T47D (cell line): Measurements from ENCODE around the gene CLDN22.
"Not testable (repeated sequence)": the region's sequence is repeated elsewhere in the genome, so short reads cannot be mapped to it uniquely, and the experiment has no call there.

Experiments used
- DNase-seq, 2 experiments: peaks; one replicate each; pipeline versions ENCODE4 v3.0.0 to v3.0.0-alpha.2; 2011 to 2012; ENCODE audit warnings: low read depth in 1 of 2, low spot score in 1 of 2
- JUND ChIP-seq: IDR thresholded peaks from 2 replicates; pipeline ENCODE4 v1.6.1; 2012; ENCODE audit warnings: low read depth
- in situ Hi-C: cut with HindIII; loops from 2 replicates; pipeline ENCODE4 v1.10.0; 2016; ENCODE audit warnings: low sequenced_read_pairs, low pct_unique_long_range_greater_than_20kb

Gene CLDN22

DNA sequence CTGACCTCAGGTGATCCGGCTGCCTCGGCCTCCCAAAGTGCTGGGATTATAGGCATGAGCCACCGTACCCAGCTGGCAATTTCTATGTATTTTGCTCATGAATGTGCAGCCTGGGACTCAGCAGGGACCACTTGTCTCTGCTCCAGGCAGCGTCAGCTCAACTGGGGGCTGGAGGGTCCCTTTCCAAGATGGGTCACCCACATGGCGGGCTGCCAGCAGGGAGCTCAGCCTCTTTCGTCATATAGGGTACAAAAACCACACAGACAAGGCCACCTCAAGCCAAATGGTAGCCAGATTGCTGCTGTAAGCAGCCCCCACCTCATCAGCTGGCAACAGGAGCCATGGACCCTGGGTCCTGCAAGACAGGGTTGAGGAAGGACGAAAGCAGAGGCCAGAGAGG is 4.5 kb upstream of the CLDN22 start:
- in situ Hi-C loops, result no loop called here
- no peak for TF ChIP-seq JUND
- no peak for DNase-seq

DNA sequence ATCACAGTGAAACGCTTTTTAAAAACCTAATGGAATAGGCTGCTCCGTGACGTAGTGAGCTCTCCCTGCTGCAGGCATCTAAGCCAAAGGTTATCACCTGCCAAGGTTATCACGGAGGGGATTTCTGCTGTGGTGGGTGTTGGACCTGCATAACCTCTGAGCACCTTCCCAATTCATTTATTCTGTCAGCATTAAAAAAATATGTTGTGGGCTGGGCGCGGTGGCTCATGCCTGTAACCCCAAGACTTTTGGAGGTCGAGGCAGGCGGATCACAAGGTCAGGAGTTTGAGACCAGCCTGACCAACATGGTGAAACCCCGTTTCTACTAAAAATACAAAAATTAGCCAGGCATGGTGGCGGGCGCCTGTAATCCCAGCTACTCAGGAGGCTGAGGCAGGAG is 4.0 kb upstream of the CLDN22 start:
- DNase-seq, in situ Hi-C loops: not testable (repeated sequence)

DNA sequence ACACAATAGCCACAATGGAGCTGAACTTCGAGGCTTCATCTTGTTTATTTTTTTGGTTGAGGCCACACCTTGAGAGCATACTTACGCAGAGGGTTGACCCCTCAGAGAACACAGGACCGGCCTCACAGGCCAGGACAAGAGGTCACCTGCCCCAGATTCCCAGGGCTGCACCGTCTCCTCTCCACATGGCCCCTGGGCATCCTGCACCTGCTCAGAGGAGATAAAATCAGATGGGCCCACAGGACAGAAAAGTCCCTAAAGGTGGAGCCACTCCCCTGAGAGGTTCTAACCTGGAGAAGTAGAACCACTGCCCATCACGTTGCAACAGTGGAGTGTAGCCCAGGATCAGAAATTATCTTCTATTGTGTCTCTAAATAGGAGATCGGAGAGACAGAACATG is 3.2 kb upstream of the CLDN22 start:
- DNase-seq, result peak in 1 of 2 experiments; percentile 13
- in situ Hi-C loops, result no loop called here
- no peak for TF ChIP-seq JUND

DNA sequence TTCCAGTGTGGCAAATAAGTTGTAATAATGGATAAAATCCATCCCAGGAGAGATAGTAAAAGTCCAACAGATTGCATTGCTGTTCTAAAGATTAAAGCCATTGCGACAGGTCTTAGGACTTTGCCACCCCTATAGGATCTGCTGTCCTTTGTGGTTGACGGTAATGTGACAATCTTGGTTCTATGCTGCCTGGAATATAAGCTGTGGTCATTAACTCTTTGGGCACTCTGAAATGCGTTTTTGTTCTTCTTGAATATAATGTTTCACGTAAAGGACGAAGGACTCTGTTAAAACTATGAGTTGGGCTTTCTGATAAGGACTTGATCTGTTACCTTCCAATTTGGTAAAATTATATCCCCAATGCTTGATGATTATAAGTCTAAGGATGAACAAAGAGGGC is 2.2 kb upstream of the CLDN22 start, which contains the start of gene CLDN24:
Gene CLDN24, minus strand, starts transcription at position 101 of the 400 bp plus-strand sequence. Its CDS starts 0 bp downstream, at position 101.
- DNase-seq, result no peak
- no peak for TF ChIP-seq JUND
- in situ Hi-C loops, result no loop called here

DNA sequence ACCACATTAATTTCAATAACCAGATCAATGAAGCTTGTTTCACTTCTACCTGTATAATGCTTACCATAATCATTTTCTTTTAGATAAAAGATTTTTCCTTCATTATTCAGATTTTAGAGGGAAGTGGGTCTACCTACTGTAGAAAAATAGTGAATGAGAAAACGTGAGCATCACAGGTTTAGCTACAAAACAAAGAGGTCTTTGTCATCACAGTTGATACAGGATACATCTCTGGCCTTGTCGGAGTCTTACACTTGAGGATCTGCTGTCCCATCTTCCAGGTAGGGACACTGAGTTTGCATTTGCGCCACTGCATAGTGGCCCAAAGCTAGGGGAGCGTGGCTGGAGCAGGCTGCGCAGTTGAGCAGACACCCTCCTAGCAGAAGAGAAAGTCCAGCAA is 1.4 kb upstream of the CLDN22 start:
- no peak for DNase-seq
- in situ Hi-C loops, result no loop called here
- no peak for TF ChIP-seq JUND

DNA sequence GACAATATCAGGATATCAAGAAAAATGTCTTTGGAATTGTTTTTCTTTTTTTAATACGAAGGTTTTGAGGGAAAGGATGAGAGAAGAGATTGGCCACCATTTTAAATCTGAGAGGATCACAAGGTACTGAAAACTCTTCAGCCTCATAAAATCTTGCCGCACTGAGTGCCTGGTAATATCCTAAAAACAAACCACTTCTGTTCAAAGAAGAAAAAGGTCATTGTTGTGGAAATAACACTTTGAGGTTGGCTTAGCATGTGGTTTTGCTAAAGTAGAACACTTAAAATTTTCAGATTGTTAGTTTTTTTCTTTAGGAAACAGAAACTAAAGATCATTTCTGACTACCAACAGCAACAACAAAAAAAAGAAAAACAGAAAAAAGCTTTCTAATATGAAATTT is 1.0 kb upstream of the CLDN22 start:
- DNase-seq, result no peak
- in situ Hi-C loops, result no loop called here
- TF ChIP-seq JUND, result no peak

DNA sequence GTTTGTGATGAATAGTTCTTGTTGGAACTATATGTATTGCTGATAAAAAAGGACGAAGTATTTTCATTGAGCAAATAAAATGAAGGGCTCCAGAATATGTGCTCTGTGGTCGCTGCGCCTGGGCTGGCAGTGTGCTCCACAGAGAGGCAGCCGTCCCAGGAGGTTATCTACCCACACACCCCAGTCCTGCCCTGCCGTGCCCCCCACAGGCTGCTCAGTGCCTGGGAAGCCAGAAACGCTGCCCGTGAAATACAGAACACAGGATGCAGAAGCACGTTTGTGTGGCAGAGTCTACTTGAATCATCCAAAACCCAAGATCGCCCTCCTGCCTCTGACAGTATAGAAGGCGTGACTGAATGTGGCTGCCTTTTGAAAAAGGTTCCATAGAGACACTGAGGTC is 1.4 kb downstream of the CLDN22 start:
- in situ Hi-C loops, result no loop called here
- TF ChIP-seq JUND, result no peak
- no peak for DNase-seq

DNA sequence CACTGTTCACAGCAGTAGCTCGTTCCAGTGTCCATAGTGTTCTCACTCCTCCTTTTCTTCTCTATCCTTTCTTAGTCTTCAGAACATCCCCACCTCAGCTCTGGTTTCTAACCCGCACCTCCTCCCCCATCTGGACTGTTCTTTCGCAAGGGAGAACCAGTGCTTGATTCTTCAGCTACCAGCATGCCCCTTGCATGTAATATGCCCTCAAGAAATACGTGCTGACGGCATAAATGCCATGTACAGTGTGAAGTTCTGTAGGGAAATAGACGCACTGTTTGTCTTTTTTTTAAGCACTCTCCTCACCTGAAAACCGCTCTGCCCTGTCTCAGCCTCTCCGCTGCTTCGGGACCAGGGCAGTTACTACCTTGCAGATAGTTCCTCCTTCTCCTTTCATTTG is 5.3 kb downstream of the CLDN22 start:
- TF ChIP-seq JUND, result no peak
- in situ Hi-C loops, result no loop called here
- no peak for DNase-seq

DNA sequence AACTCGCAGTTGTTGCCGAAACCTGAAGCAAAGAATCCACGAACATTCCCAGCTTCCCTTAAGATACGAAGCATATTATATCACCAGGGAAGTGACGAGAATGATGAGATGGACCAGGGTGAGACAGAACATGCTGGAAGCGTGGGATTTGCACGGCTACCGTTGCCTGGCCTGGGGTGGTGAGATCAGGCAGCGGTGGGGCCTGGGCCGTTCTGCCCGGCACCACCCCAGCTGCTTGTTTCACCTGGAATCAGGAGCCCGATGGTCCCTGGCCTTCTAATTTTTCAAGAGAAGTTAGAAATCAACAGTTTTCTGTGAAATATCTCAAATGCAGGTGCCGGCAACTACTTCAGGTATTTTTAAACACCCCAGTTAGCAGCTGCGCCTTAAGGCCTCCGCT is 5.7 kb downstream of the CLDN22 start:
- in situ Hi-C loops, result no loop called here
- TF ChIP-seq JUND, result no peak
- no peak for DNase-seq

DNA sequence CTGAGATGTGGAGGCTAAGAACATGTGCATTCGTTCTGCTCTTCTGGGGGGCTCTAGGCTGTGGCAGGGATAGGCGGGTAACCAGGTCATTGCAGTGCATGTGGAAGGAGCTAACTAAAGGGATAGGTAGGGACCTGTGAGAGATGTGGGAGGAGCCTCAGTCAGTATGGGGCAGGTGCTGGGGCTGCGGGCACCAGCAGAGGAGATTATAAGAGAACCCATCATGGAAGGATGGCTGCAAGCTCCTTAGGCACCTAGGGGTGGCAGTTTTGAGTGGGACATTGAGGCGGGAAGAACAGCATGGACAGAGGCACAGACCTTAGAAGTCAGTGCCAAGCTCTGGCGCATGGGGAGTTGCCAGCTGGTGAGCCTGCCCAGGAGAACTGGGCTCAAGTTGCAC is 7.2 kb downstream of the CLDN22 start:
- in situ Hi-C loops, result no loop called here
- DNase-seq, result no peak
- no peak for TF ChIP-seq JUND

DNA sequence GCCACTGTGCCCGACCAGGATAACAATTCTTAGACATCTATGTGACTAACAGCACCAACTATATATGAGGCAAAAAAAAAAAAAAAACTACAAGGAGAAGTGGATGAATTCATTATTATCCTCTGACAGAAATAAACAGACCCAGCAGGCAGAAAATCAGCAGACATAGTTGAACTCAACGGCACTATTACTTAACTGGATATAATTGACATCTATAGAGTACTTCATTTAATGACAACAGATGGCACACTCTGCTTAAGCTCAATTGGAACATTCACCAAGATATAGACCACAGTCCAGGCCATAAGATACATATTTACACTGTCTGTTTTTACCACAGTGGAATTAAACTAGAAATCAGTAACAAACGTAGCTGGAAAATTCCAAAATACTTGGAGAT is 13.3 kb downstream of the CLDN22 start:
- no peak for DNase-seq
- no peak for TF ChIP-seq JUND
- in situ Hi-C loops, result no loop called here

DNA sequence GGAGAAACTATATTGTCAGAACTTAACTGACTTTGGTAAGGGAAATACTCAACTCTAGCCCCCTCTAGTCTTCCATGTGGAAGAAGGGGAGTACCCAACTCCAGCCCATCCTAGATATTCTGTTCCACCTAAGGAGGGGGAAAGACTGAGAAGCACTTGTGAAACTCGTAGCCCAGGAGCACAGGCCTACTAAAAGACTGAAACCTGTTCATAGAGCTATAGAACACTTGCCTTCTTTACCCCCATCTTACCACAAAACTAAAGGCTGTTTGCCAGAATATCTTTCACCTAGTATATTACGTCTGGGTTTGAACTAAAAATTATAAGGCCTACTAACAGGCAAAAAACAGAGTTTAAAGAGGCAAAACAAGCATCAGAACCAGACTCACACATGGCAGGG is 15.5 kb downstream of the CLDN22 start:
- TF ChIP-seq JUND, result no peak
- in situ Hi-C loops, result no loop called here
- DNase-seq, result no peak

DNA sequence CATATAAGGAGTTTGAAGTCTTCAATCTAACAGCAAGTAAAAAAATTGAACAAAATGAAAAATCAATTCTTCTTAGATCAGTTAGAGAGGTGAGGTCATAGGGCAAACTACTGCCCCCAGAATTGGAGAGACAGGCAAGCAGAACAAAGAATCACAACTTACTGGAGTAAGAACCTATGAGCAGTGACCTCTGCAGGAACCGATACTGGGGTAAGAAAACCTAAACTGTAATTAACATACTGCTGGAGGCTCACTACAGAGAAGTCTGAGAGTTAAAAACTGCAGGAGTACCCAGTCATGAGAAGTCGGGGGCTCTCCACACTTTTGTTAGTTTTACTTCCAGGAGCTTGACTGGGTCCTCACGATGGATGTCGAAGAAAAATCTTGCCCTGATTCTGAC is 16.0 kb downstream of the CLDN22 start:
- in situ Hi-C loops, result no loop called here
- DNase-seq, result no peak
- no peak for TF ChIP-seq JUND

DNA sequence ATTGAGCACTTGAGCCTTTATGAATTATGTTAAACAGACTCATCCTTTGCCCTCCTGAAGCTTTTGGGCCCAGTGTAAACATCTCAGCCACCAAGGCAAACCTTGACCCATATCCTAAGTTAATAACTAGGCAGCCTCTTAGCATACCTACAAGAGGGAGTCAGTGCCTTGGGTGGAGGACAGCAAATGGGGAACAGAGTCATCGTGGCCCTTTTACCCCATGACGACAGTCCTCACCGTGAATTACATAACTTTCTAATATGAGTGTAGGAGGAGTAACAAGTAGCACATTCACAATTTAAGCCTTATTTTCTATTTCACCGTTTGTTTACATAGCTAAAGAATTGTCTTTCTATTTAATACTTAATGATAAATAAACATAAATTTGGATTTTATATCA is 16.8 kb downstream of the CLDN22 start:
- TF ChIP-seq JUND, result no peak
- no peak for DNase-seq
- in situ Hi-C loops, result no loop called here

DNA sequence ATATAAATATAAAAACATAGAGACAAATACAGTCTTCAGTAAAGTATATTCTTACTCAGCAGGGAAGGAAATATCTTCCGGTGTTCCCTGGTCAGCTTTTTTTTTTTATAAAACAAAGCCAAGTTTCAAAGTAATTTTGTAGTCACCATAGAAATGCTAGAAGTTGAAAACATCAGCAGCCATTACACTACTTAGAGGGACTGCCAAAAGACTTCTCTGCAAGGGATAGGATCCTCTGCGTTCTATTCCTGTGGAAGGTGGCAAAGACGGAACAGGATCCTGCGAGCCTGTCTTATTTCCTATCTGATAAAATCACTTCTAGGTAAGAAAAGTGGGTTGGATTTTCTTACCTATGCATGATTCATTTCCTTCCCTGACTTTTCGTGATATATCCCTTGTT is 19.4 kb downstream of the CLDN22 start:
- TF ChIP-seq JUND, result no peak
- no peak for DNase-seq

More for the DNA sequence above, 19.4 kb downstream of the CLDN22 start:
- in situ Hi-C loops, result no loop called here
